ENCODE results near the gene SCN4B. TPM values are rescaled to one million over a fixed set of nuclear protein-coding genes. Genes with fewer than 3 reads are reported as not detected.

Gene SCN4B
- total and polyA plus RNA-seq, 10 of the 15 experiments (the other 5 are each of a cell fraction or from before 2014, with no cell fraction given): 0.01 to 0.49 (median 0.04) TPM; not detected in 5

DNA sequence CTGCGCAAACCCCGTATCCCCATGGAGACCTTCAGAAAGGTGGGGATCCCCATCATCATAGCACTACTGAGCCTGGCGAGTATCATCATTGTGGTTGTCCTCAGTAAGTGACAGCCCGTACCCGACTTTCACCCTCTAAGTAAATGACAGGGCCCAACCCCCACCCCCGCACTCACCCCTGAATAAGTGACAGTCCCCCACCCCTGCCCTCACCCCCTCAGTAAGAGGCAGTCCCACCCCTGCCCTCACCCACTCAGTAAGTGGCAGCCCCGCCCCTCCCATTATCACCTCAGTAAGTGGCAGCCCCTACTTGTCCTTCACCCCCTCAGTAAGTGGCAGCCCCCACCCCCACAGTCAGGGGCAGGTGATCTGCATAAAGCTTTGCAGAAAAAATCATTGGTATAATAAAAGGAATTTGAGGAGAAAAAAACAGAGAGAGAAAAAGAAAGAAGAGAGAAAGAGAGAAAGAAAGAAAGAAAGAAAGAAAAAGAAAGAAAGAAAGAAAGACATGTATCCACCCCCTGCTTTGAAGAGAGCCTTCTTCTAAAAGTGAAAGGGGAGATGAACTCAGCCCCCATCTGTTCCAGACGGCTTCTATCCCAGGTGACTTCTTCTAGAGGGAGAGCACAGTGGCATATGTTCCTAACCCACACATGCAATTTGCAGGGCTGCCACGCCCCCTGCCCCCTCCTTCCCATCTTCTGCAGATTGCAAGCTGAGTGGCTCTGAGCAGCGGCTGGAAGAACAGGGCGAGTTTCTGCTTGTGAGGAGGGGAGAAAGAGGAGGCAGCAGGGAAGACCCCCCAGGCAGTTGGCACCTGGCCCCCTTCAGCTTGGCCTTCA, 53.4 kb downstream of the SCN4B start:
- Histone ChIP-seq H3K36me3 (ENCODE audit: control insufficient read depth in 2 of 2, insufficient read depth in 2 of 2, low read length in 1 of 2) (no peaks in the 10 kb centered on the region), H3K4me1 (ENCODE audit: control insufficient read depth, insufficient read depth, low read length) (no peaks in the 10 kb centered on the region), H2AFZ (ENCODE audit: control insufficient read depth, low read depth, low read length) (no peak overlapping the region), H3K27me3 (replicated peaks in 1 of 2; ENCODE audit: control insufficient read depth in 2 of 2, insufficient read depth in 2 of 2, low read length in 1 of 2) (no peaks in the 10 kb centered on the region; a peak in 2 of 4 replicates), H3K9me3 (replicated peaks; ENCODE audit: control insufficient read depth, insufficient read depth, low read length) (no peaks in the 10 kb centered on the region), H3K4me2 (ENCODE audit: control insufficient read depth, insufficient read depth) (no peak overlapping the region), H3K79me2 (ENCODE audit: control insufficient read depth, insufficient read depth, low read length) (no peaks in the 10 kb centered on the region), H4K20me1 (ENCODE audit: control insufficient read depth, insufficient read depth) (no peaks in the 10 kb centered on the region), H3K9ac (ENCODE audit: control insufficient read depth, insufficient read depth, low read length) (no peak overlapping the region), H3K27ac (ENCODE audit: control insufficient read depth, insufficient read depth) (no peak overlapping the region), H3K4me3 (no peak overlapping the region)
- no TSS peak for BruUV-seq (replicated peaks)
- no peak for ATAC-seq
- no peak for DNase-seq (ENCODE audit: low read depth, low spot score)
- in situ Hi-C loops (cut with MboI): no loop called here
- CTCF ChIA-PET: interaction anchor here (0.8 kb wide), 1 partner anchor 24 kb away, joined by 3 read pairs; no protein-coding TSS in a partner anchor
- WGBS (ENCODE audit: insufficient coverage, insufficient replicate concordance, low lambda C conversion rate, missing lambda C conversion rate): 25% methylated on average over 11 of the region's 11 CpGs
- RAD21 ChIA-PET (ENCODE audit: unreplicated experiment): no interaction called here
- intact Hi-C loops (cut with micrococcal nuclease; ENCODE audit: unreplicated experiment): no loop called here
- SMC1A ChIA-PET (ENCODE audit: uncharacterized antibody, unreplicated experiment): interaction anchor here (1.0 to 1.5 kb wide), 3 partner anchors 10 to 15 kb away, joined by 3 to 4 read pairs (median 4); no protein-coding TSS in a partner anchor
- no peak for FAIRE-seq
- POLR2A ChIA-PET: no interaction called here
- TF ChIP-seq POLR2A (IDR thresholded peaks at IDR 0.05; ENCODE audit: low read depth, low read length) (no peak), MXI1 (IDR thresholded peaks at IDR 0.05; ENCODE audit: low read depth, low read length) (no peak), TCF7 (IDR thresholded peaks at IDR 0.05; ENCODE audit: borderline replicate concordance) (no peak), SMAD1 (IDR thresholded peaks at IDR 0.05; ENCODE audit: low read depth, partially characterized antibody) (no peak), FOXM1 (IDR thresholded peaks at IDR 0.05; ENCODE audit: low read depth, low read length) (no peak), STAT1 (conservative IDR thresholded peaks at IDR 0.05) (no peak)
- TF ChIP-seq, protein P1, sequence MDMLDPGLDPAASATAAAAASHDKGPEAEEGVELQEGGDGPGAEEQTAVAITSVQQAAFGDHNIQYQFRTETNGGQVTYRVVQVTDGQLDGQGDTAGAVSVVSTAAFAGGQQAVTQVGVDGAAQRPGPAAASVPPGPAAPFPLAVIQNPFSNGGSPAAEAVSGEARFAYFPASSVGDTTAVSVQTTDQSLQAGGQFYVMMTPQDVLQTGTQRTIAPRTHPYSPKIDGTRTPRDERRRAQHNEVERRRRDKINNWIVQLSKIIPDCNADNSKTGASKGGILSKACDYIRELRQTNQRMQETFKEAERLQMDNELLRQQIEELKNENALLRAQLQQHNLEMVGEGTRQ (IDR thresholded peaks at IDR 0.05; ENCODE audit: borderline replicate concordance, low read depth, low read length): no peak
- TF ChIP-seq, protein P2, sequence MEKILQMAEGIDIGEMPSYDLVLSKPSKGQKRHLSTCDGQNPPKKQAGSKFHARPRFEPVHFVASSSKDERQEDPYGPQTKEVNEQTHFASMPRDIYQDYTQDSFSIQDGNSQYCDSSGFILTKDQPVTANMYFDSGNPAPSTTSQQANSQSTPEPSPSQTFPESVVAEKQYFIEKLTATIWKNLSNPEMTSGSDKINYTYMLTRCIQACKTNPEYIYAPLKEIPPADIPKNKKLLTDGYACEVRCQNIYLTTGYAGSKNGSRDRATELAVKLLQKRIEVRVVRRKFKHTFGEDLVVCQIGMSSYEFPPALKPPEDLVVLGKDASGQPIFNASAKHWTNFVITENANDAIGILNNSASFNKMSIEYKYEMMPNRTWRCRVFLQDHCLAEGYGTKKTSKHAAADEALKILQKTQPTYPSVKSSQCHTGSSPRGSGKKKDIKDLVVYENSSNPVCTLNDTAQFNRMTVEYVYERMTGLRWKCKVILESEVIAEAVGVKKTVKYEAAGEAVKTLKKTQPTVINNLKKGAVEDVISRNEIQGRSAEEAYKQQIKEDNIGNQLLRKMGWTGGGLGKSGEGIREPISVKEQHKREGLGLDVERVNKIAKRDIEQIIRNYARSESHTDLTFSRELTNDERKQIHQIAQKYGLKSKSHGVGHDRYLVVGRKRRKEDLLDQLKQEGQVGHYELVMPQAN (conservative IDR thresholded peaks at IDR 0.05): no peak

Measured in GM12878 (cell line).